Smooth muscle cell (in vitro differentiated cells): ENCODE measurements around the gene CTNNA3. TPM values are rescaled to one million over a fixed set of nuclear protein-coding genes. Genes with fewer than 3 reads are reported as not detected.
A peak's percentile ranks its signal among the peaks of the same experiment; 100 is the strongest.

Experiments
- DNase-seq: peaks from one replicate; lab custom pipeline; 2025; ENCODE audit not compliant: unreplicated experiment; lab: John Stamatoyannopoulos, UW
- H2AFZ ChIP-seq: fragments of 200-600 bp; sonication (generic); 2 replicates; pipeline ENCODE4 v1.6.0; 2016; ENCODE audit warnings: antibody characterized with exemption, low read depth, mild to moderate bottlenecking
- H3F3A ChIP-seq: fragments of 200-600 bp; sonication (generic); 2 replicates; pipeline ENCODE4 v1.6.0; 2017; ENCODE audit warnings: antibody characterized with exemption, low read depth
- H3K27ac ChIP-seq: fragments of 200-600 bp; sonication (generic); 2 replicates; pipeline ENCODE4 v1.5.1; 2016; ENCODE audit warnings: low read depth, mild to moderate bottlenecking
- H3K27me3 ChIP-seq: fragments of 200-600 bp; sonication (generic); 2 replicates; pipeline ENCODE4 v1.6.1; 2016; ENCODE audit warnings: low read depth, mild to moderate bottlenecking
- H3K36me3 ChIP-seq: fragments of 200-600 bp; sonication (generic); 2 replicates; pipeline ENCODE4 v1.5.1; 2016; ENCODE audit warnings: low read depth
- H3K4me1 ChIP-seq: fragments of 200-600 bp; sonication (generic); 2 replicates; pipeline ENCODE4 v1.5.1; 2016; ENCODE audit warnings: low read depth
- H3K4me2 ChIP-seq: fragments of 200-600 bp; sonication (generic); 2 replicates; pipeline ENCODE4 v1.6.0; 2016; ENCODE audit warnings: mild to moderate bottlenecking
- H3K4me3 ChIP-seq: fragments of 200-600 bp; sonication (generic); 2 replicates; pipeline ENCODE4 v1.5.1; 2016; ENCODE audit warnings: mild to moderate bottlenecking
- H3K79me2 ChIP-seq: fragments of 200-600 bp; sonication (generic); 2 replicates; pipeline ENCODE4 v1.6.0; 2016; ENCODE audit warnings: low read depth, mild to moderate bottlenecking
- H3K9ac ChIP-seq: fragments of 200-600 bp; sonication (generic); 2 replicates; pipeline ENCODE4 v1.6.0; 2016; ENCODE audit warnings: low read depth
- H3K9me3 ChIP-seq: fragments of 200-600 bp; sonication (generic); replicated peaks from 2 replicates; pipeline ENCODE4 v1.5.1; 2016; ENCODE audit warnings: low read depth
- H4K20me1 ChIP-seq: fragments of 200-600 bp; sonication (generic); 2 replicates; pipeline ENCODE4 v1.6.0; 2016; ENCODE audit warnings: low read depth
- CTCF ChIP-seq: fragments of 200-600 bp; sonication (generic); IDR thresholded peaks from 2 replicates; pipeline ENCODE4 v1.5.1; 2017; ENCODE audit warnings: borderline replicate concordance, mild to moderate bottlenecking, antibody characterized with exemption; ENCODE audit not compliant: insufficient read depth, poor library complexity, severe bottlenecking
- WGBS: methylation state at CpG from one replicate; pipeline ENCODE4 v1.1.7; 2016; ENCODE audit warnings: low lambda C conversion rate; 5-methylcytosine and 5-hydroxymethylcytosine counted together
- polyA plus RNA-seq: library from polyadenylated mRNA; unstranded; fragments of >200 nt; fragmentation: Nextera tagmentation; extraction: Ambion mirVana; gene quantifications from 2 replicates; pipeline ENCODE4 v1.2.1, GENCODE V29; 2016
- total RNA-seq: library from RNA; depleted of rRNA; stranded (reverse); fragments of >200 nt; gene quantifications from 2 replicates; pipeline ENCODE4 v1.2.3, GENCODE V29; 2014

CTNNA3 gene
- 1.2 and 1.3 TPM in 2 replicates for total RNA-seq
- 1.3 TPM in 1 of 2 replicates, not detected in the other for polyA plus RNA-seq

GRCh38 chr10:67696029-67696428 lies at the start of gene CTNNA3:
TSS of gene CTNNA3 (minus strand) at chr10:67696195.
- TF ChIP-seq CTCF: no peak
- peak within 1 kb of the TSS; percentile 77 for H2AFZ ChIP-seq
- 23% methylated on average over 6 of the region's 6 CpGs for WGBS
- peaks cover 9% of the 10 kb centered on the region for H3K4me1 ChIP-seq
- no peak for DNase-seq
- no peaks in the 10 kb centered on the region for H3K36me3 ChIP-seq
- peak within 1 kb of the TSS; percentile 84 for H3K4me2 ChIP-seq
- H3F3A ChIP-seq: no peaks in the 10 kb centered on the region
- H3K9me3 ChIP-seq: no peaks in the 10 kb centered on the region
- H3K27ac ChIP-seq: no peak within 1 kb of the TSS
- no peaks in the 10 kb centered on the region for H3K79me2 ChIP-seq
- no peaks in the 10 kb centered on the region for H4K20me1 ChIP-seq
- H3K9ac ChIP-seq: no peak within 1 kb of the TSS
- no peaks in the 10 kb centered on the region for H3K27me3 ChIP-seq
- H3K4me3 ChIP-seq: peak within 1 kb of the TSS; percentile 39

GRCh38 chr10:67735430-67735829 lies 39.4 kb upstream of the CTNNA3 start:
- no peaks in the 10 kb centered on the region for H3K36me3 ChIP-seq
- no peak overlapping the region for H3K4me3 ChIP-seq
- no peak for TF ChIP-seq CTCF
- H3K79me2 ChIP-seq: no peaks in the 10 kb centered on the region
- no peak overlapping the region for H3K4me2 ChIP-seq
- H3K9me3 ChIP-seq: no peaks in the 10 kb centered on the region
- no peaks in the 10 kb centered on the region for H3K27me3 ChIP-seq
- H3K4me1 ChIP-seq: no peaks in the 10 kb centered on the region
- no peak overlapping the region for H2AFZ ChIP-seq
- DNase-seq: no peak
- H4K20me1 ChIP-seq: no peaks in the 10 kb centered on the region
- no peaks in the 10 kb centered on the region for H3F3A ChIP-seq
- H3K9ac ChIP-seq: no peak overlapping the region
- 94% methylated on average over 4 of the region's 4 CpGs for WGBS
- H3K27ac ChIP-seq: no peak overlapping the region

GRCh38 chr10:67733511-67733910 lies 37.5 kb upstream of the CTNNA3 start:
- H3K4me1 ChIP-seq: no peaks in the 10 kb centered on the region
- H3K79me2 ChIP-seq: no peaks in the 10 kb centered on the region
- no peak overlapping the region for H3K27ac ChIP-seq
- no peaks in the 10 kb centered on the region for H3F3A ChIP-seq
- no peaks in the 10 kb centered on the region for H3K36me3 ChIP-seq
- H3K9ac ChIP-seq: no peak overlapping the region
- DNase-seq: no peak
- no peaks in the 10 kb centered on the region for H3K27me3 ChIP-seq
- H2AFZ ChIP-seq: no peak overlapping the region
- no peaks in the 10 kb centered on the region for H3K9me3 ChIP-seq
- WGBS: 100% methylated on average over 1 of the region's 1 CpG
- no peak overlapping the region for H3K4me3 ChIP-seq
- no peak for TF ChIP-seq CTCF
- H3K4me2 ChIP-seq: no peak overlapping the region
- no peaks in the 10 kb centered on the region for H4K20me1 ChIP-seq

- Histone ChIP-seq H3K4me2 (no peak overlapping the region), H3K27ac (no peak overlapping the region), H3K4me3 (no peak overlapping the region), H3F3A (no peaks in the 10 kb centered on the region), H3K36me3 (no peaks in the 10 kb centered on the region), H4K20me1 (no peaks in the 10 kb centered on the region), H2AFZ (no peak overlapping the region), H3K9ac (no peak overlapping the region), H3K79me2 (no peaks in the 10 kb centered on the region), H3K9me3 (no peaks in the 10 kb centered on the region), H3K27me3 (no peaks in the 10 kb centered on the region), H3K4me1 (no peaks in the 10 kb centered on the region)
- DNase-seq: no peak
- no peak for TF ChIP-seq CTCF
- 97% methylated on average over 2 of the region's 2 CpGs for WGBS
These were observed 29.6 kb upstream of the CTNNA3 start for GRCh38 chr10:67725567-67725966.
